ENCODE results near the gene CRKL.

DNA sequence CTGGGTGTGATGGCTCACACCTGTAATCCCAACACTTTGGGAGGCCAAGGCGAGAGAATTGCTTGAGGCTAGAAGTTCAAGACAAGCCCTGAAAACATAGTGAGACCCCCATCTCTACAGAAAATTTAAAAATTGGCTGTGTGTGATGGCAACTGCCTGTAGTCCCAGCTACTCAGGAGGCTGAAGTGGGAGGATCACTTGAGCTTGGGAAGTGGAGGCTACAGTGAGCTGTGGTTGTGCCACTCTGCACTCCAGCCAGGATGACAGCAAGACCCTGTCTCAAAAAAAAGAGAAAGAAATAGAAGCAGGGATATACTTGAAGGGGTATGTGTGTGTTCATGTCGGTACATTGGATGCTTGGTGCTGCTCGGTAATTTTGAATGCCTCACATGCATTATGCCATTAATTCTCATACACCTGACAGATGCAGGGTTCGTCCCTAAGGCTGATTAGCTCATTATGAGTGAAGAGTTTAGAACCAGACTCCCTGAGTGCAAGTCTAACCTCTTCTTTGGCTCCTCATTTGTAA, 14.0 kb downstream of the CRKL start:
- TF ChIP-seq, protein P1, sequence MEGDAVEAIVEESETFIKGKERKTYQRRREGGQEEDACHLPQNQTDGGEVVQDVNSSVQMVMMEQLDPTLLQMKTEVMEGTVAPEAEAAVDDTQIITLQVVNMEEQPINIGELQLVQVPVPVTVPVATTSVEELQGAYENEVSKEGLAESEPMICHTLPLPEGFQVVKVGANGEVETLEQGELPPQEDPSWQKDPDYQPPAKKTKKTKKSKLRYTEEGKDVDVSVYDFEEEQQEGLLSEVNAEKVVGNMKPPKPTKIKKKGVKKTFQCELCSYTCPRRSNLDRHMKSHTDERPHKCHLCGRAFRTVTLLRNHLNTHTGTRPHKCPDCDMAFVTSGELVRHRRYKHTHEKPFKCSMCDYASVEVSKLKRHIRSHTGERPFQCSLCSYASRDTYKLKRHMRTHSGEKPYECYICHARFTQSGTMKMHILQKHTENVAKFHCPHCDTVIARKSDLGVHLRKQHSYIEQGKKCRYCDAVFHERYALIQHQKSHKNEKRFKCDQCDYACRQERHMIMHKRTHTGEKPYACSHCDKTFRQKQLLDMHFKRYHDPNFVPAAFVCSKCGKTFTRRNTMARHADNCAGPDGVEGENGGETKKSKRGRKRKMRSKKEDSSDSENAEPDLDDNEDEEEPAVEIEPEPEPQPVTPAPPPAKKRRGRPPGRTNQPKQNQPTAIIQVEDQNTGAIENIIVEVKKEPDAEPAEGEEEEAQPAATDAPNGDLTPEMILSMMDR (conservative IDR thresholded peaks at IDR 0.05; ENCODE audit: low read length) = no peak
- TF ChIP-seq EZH2phosphoT487 (IDR thresholded peaks at IDR 0.05; ENCODE audit: borderline replicate concordance) = no peak

Data from Loucy (cell line).